ENCODE results near the gene OR2G6.
"Not testable (repeated sequence)": the region's sequence is repeated elsewhere in the genome, so short reads cannot be mapped to it uniquely, and the experiment has no call there.

DNA sequence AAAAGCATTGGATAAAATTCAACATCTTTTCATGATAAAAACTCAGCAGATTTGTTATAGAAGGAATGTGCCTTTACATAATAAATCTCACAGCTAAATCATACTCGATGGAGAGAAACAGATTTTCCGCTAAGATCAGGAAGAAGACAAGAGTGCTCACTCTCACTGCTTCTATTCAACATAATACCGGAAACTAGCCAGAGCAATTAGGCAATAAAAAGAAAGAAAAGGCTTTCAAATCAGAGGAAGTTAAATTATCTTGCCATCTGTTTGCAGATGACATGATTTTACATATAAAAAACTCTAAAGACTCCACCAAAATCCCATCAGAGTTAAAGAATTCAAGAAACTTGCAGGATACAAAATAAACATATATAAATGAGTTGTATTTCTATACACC lies 62.9 kb downstream of the OR2G6 start:
- TF ChIP-seq, protein P1, sequence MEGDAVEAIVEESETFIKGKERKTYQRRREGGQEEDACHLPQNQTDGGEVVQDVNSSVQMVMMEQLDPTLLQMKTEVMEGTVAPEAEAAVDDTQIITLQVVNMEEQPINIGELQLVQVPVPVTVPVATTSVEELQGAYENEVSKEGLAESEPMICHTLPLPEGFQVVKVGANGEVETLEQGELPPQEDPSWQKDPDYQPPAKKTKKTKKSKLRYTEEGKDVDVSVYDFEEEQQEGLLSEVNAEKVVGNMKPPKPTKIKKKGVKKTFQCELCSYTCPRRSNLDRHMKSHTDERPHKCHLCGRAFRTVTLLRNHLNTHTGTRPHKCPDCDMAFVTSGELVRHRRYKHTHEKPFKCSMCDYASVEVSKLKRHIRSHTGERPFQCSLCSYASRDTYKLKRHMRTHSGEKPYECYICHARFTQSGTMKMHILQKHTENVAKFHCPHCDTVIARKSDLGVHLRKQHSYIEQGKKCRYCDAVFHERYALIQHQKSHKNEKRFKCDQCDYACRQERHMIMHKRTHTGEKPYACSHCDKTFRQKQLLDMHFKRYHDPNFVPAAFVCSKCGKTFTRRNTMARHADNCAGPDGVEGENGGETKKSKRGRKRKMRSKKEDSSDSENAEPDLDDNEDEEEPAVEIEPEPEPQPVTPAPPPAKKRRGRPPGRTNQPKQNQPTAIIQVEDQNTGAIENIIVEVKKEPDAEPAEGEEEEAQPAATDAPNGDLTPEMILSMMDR (IDR thresholded peaks at IDR 0.05): not testable (repeated sequence)
- not testable (repeated sequence) for TF ChIP-seq POLR2A (IDR thresholded peaks at IDR 0.05)
